GM12878 (cell line): ENCODE measurements around the gene IL1RAP. TPM values are rescaled to one million over a fixed set of nuclear protein-coding genes. Genes with fewer than 3 reads are reported as not detected.

Source experiments
- ATAC-seq: fragments of 200-7000 bp; cut with Tn5 transposase; 3 replicates; pipeline ENCODE4 v1.9.1; 2020; ENCODE audit warnings: mild to moderate bottlenecking, moderate library complexity
- BruUV-seq: library from RNA; stranded (reverse); fragments of 400-500 nt; replicated peaks from 2 replicates; lab custom pipeline; 2021; lab: Mats Ljungman, UMichigan
- CTCF ChIA-PET: fragments of 300-600 bp; sonication (Branson Sonifier 250); formaldehyde crosslinking; extraction: SDS; loops from one replicate; lab custom pipeline; 2021; ENCODE audit warnings: inconsistent platforms; lab: Yijun Ruan, JAX
- POLR2A ChIA-PET: fragments of 350-600 bp; formaldehyde crosslinking; extraction: SDS; loops from one replicate; lab custom pipeline; 2021; ENCODE audit warnings: inconsistent platforms; lab: Charles Lee
- RAD21 ChIA-PET: fragments of 300-600 bp; sonication (Branson Sonifier 250); formaldehyde crosslinking; loops from one replicate; lab custom pipeline; 2023; ENCODE audit warnings: antibody characterized with exemption; ENCODE audit not compliant: unreplicated experiment; lab: Charles Lee
- SMC1A ChIA-PET: fragments of 300-600 bp; sonication (Branson Sonifier 250); formaldehyde crosslinking; loops from one replicate; lab custom pipeline; 2023; ENCODE audit not compliant: unreplicated experiment, uncharacterized antibody; lab: Charles Lee
- DNase-seq: peaks from one replicate; pipeline ENCODE4 v3.0.0-alpha.2; 2011; ENCODE audit warnings: low read depth, low spot score
- FAIRE-seq: peaks from 3 replicates; lab custom pipeline; 2011; peaks lifted over from hg19 to GRCh38; lab: Jason Lieb, UNC
- H2AFZ ChIP-seq: 2 replicates; pipeline ENCODE4 v1.6.0; 2011; ENCODE audit warnings: low read depth, low read length, control low read depth; ENCODE audit not compliant: control insufficient read depth
- H3K27ac ChIP-seq: 2 replicates; pipeline ENCODE4 v1.5.1; 2011; ENCODE audit warnings: control low read depth; ENCODE audit not compliant: control insufficient read depth, insufficient read depth
- H3K27me3 ChIP-seq, 2 experiments: replicated peaks in 1 of 2; 2 replicates each; pipeline versions ENCODE4 v1.6.0 to v1.6.1; 2011; ENCODE audit warnings: low read length in 1 of 2; ENCODE audit not compliant: control insufficient read depth in 2 of 2, insufficient read depth in 2 of 2
- H3K36me3 ChIP-seq, 2 experiments: 2 replicates each; pipeline ENCODE4 v1.5.1; 2011; ENCODE audit warnings: low read length in 1 of 2; ENCODE audit not compliant: control insufficient read depth in 2 of 2, insufficient read depth in 2 of 2
- H3K4me1 ChIP-seq: 2 replicates; pipeline ENCODE4 v1.6.1; 2011; ENCODE audit warnings: mild to moderate bottlenecking, low read length, moderate library complexity, mixed read lengths; ENCODE audit not compliant: control insufficient read depth, insufficient read depth
- H3K4me2 ChIP-seq: 2 replicates; pipeline ENCODE4 v1.6.0; 2011; ENCODE audit warnings: control low read depth; ENCODE audit not compliant: control insufficient read depth, insufficient read depth
- H3K4me3 ChIP-seq: fragments of 200-600 bp; sonication (generic); 2 replicates; pipeline ENCODE4 v1.5.1; 2016
- H3K79me2 ChIP-seq: 2 replicates; pipeline ENCODE4 v1.6.0; 2011; ENCODE audit warnings: low read length; ENCODE audit not compliant: control insufficient read depth, insufficient read depth
- H3K9ac ChIP-seq: 2 replicates; pipeline ENCODE4 v1.8.0; 2011; ENCODE audit warnings: low read length, control low read depth, mixed read lengths; ENCODE audit not compliant: control insufficient read depth, insufficient read depth
- H3K9me3 ChIP-seq: replicated peaks from 3 replicates; pipeline ENCODE4 v1.5.1; 2011; ENCODE audit warnings: mild to moderate bottlenecking, low read length; ENCODE audit not compliant: control insufficient read depth, insufficient read depth
- H4K20me1 ChIP-seq: 2 replicates; pipeline ENCODE4 v1.6.0; 2011; ENCODE audit not compliant: control insufficient read depth, insufficient read depth
- EGR1 ChIP-seq, 2 experiments: IDR thresholded peaks; 1 replicate in 1 of 2; 2 replicates in 1 of 2; pipeline ENCODE4 v1.6.1; 2011 to 2012; ENCODE audit warnings: low read depth in 2 of 2, low read length in 2 of 2, borderline replicate concordance in 1 of 2, mild to moderate bottlenecking in 1 of 2, moderate library complexity in 1 of 2
- GATAD2B ChIP-seq: fragments of 450-650 bp; conservative IDR thresholded peaks from 2 replicates; pipeline ENCODE4 v1.6.1; 2017; ENCODE audit warnings: low read depth, mild to moderate bottlenecking, moderate library complexity
- HCFC1 ChIP-seq: fragments of 150-350 bp; IDR thresholded peaks from 2 replicates; pipeline ENCODE4 v1.6.1; 2014; ENCODE audit warnings: low read length
- MEF2A ChIP-seq: IDR thresholded peaks from 2 replicates; pipeline ENCODE4 v1.6.1; 2011; ENCODE audit warnings: low read depth, mild to moderate bottlenecking, low read length, moderate library complexity; ENCODE audit not compliant: insufficient read depth
- NR2C1 ChIP-seq: fragments of 450-650 bp; IDR thresholded peaks from 2 replicates; pipeline ENCODE4 v1.6.1; 2017; ENCODE audit warnings: antibody characterized with exemption, mild to moderate bottlenecking, moderate library complexity
- SMARCA5 ChIP-seq: fragments of 450-650 bp; IDR thresholded peaks from 2 replicates; pipeline ENCODE4 v1.6.1; 2017; ENCODE audit warnings: mild to moderate bottlenecking
- ZSCAN29 ChIP-seq: fragments of 450-650 bp; IDR thresholded peaks from 2 replicates; pipeline ENCODE4 v1.6.1; 2017; ENCODE audit warnings: mild to moderate bottlenecking, moderate library complexity
- WGBS: methylation state at CpG from one replicate; pipeline ENCODE4 v1.1.6; 2016; ENCODE audit warnings: low lambda C conversion rate; ENCODE audit not compliant: insufficient replicate concordance, insufficient coverage; ENCODE audit errors: missing lambda C conversion rate; 5-methylcytosine and 5-hydroxymethylcytosine counted together
- in situ Hi-C: fragments of 300-500 bp; cut with MboI; formaldehyde crosslinking; loops from 9 replicates; pipeline ENCODE4 v1.14.3; 2018; ENCODE audit warnings: mixed read lengths
- intact Hi-C: fragments of 100-400 bp; cut with micrococcal nuclease; formaldehyde crosslinking; loops from one replicate; pipeline ENCODE4 v1.14.2; 2022; ENCODE audit not compliant: unreplicated experiment
- polyA plus RNA-seq, 11 experiments: library from polyadenylated mRNA; depleted of rRNA in 4 of 11; unstranded in 6 of 11; stranded (reverse) in 5 of 11; fragments of >200 nt; fragmentation: Nextera tagmentation in 4 of 11; fragmentation: Illumina TruSeq in 1 of 11; extraction: Ambion mirVana in 4 of 11; extraction: Trizol in 1 of 11; gene quantifications; 1 replicate in 1 of 11; 2 replicates in 10 of 11; pipeline versions ENCODE4 v1.2.1 to v1.2.3, GENCODE V29; 2011 to 2016; ENCODE audit warnings: inconsistent platforms in 2 of 11, missing spikeins in 2 of 11, low read depth in 1 of 11
- total RNA-seq, 4 experiments: library from RNA; depleted of rRNA in 3 of 4; stranded (reverse); fragments of >200 nt in 3 of 4; fragmentation: Illumina TruSeq in 1 of 4; extraction: Trizol in 1 of 4; gene quantifications; 2 replicates each; pipeline versions ENCODE4 v1.2.1 to v1.2.3, GENCODE V29; 2013 to 2021
- TF ChIP-seq, protein P1 (sequence below): IDR thresholded peaks from 2 replicates; pipeline ENCODE4 v1.6.1; 2011; ENCODE audit warnings: low read depth, mild to moderate bottlenecking, low read length, moderate library complexity, borderline replicate concordance; ENCODE audit errors: extremely low read depth
- TF ChIP-seq, protein P2 (sequence below): fragments of 450-650 bp; IDR thresholded peaks from 2 replicates; pipeline ENCODE4 v1.6.1; 2017; ENCODE audit warnings: mild to moderate bottlenecking, low read depth, inconsistent platforms; ENCODE audit not compliant: poor library complexity, severe bottlenecking
- TF ChIP-seq, protein P3 (sequence below): fragments of 450-650 bp; IDR thresholded peaks from 2 replicates; pipeline ENCODE4 v1.6.1; 2018; ENCODE audit warnings: mild to moderate bottlenecking, low read depth, moderate library complexity; ENCODE audit not compliant: partially characterized antibody
- TF ChIP-seq, protein P4 (sequence below): fragments of 450-650 bp; IDR thresholded peaks from 2 replicates; pipeline ENCODE4 v1.6.1; 2017; ENCODE audit warnings: borderline replicate concordance

The IL1RAP gene
- total and polyA plus RNA-seq, 10 of the 15 experiments (the other 5 are each of a cell fraction or from before 2014, with no cell fraction given), result 0.17 to 1.0 (median 0.44) TPM; not detected in 1

DNA sequence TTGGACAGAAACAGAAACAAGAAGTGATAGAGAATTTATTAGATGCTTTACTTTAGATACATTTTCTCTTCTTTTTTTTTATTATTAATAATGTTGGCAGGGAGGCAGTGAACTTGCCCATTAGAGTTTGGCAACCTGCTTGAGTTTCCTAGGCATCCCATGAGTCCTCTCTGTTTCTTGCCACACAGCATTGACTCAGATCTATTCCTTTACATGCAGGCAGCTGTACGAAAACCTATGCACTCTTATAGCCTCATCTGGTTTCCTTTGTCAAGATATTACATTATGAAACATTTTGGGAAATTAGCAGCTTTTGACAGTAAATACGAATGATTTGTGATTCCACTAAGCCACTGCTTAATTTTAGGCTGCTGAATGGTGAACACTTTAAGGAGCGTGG is 23.3 kb downstream of the IL1RAP start:
- in situ Hi-C loops (no loop called here), intact Hi-C loops (no loop called here)
- H3K27ac ChIP-seq, result no peak overlapping the region
- no peak for FAIRE-seq
- DNase-seq, result no peak
- no peaks in the 10 kb centered on the region for H4K20me1 ChIP-seq
- no peak overlapping the region for H3K4me2 ChIP-seq
- no peaks in the 10 kb centered on the region for H3K27me3 ChIP-seq
- no peaks in the 10 kb centered on the region for H3K4me1 ChIP-seq
- no peak overlapping the region for H2AFZ ChIP-seq
- ATAC-seq, result no peak
- no peaks in the 10 kb centered on the region for H3K36me3 ChIP-seq
- no peak for TF ChIP-seq SMARCA5
- SMC1A ChIA-PET, result no interaction called here
- POLR2A ChIA-PET, result no interaction called here
- CTCF ChIA-PET, result no interaction called here
- no peak overlapping the region for H3K9ac ChIP-seq
- no peaks in the 10 kb centered on the region for H3K9me3 ChIP-seq
- no peak overlapping the region for H3K4me3 ChIP-seq
- BruUV-seq, result no TSS peak
- H3K79me2 ChIP-seq, result no peaks in the 10 kb centered on the region
- RAD21 ChIA-PET, result no interaction called here
- WGBS, result 47% methylated on average over 3 of the region's 3 CpGs

DNA sequence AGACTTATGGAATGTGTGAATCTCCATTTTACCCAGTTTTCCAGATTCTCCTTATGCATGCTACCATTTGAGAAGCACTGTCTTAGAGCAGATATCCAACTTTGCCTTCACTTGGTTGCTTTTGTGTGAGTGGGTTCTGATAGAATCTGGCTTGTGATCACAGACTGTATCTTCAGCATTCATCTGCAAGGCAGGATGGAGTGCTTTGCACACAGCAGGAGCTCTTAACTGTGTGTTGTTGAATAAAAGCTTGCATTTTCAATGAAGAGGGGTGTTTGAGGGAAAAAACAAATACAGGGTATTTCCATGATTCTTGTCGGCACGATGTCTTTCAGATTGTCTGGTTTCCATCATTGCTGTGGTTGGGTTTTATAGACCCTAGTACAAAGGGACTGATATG is 24.4 kb downstream of the IL1RAP start:
- no peak for ATAC-seq
- intact Hi-C loops, result no loop called here
- ChIA-PET RAD21 (no interaction called here), POLR2A (no interaction called here), SMC1A (no interaction called here), CTCF (no interaction called here)
- no peak overlapping the region for H3K27ac ChIP-seq
- H3K9me3 ChIP-seq, result no peaks in the 10 kb centered on the region
- H3K36me3 ChIP-seq, result no peaks in the 10 kb centered on the region
- no peaks in the 10 kb centered on the region for H3K27me3 ChIP-seq
- no peak overlapping the region for H2AFZ ChIP-seq
- no peaks in the 10 kb centered on the region for H4K20me1 ChIP-seq
- 88% methylated on average over 2 of the region's 2 CpGs for WGBS
- no peak overlapping the region for H3K4me2 ChIP-seq
- H3K4me1 ChIP-seq, result no peaks in the 10 kb centered on the region
- no peak overlapping the region for H3K4me3 ChIP-seq
- H3K9ac ChIP-seq, result no peak overlapping the region
- DNase-seq, result no peak
- no peaks in the 10 kb centered on the region for H3K79me2 ChIP-seq
- no peak for FAIRE-seq
- in situ Hi-C loops, result no loop called here
- BruUV-seq, result no TSS peak
- no peak for TF ChIP-seq HCFC1
- no peak for TF ChIP-seq MEF2A
- TF ChIP-seq, protein P1, sequence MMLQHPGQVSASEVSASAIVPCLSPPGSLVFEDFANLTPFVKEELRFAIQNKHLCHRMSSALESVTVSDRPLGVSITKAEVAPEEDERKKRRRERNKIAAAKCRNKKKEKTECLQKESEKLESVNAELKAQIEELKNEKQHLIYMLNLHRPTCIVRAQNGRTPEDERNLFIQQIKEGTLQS, result no peak
- TF ChIP-seq, protein P2, sequence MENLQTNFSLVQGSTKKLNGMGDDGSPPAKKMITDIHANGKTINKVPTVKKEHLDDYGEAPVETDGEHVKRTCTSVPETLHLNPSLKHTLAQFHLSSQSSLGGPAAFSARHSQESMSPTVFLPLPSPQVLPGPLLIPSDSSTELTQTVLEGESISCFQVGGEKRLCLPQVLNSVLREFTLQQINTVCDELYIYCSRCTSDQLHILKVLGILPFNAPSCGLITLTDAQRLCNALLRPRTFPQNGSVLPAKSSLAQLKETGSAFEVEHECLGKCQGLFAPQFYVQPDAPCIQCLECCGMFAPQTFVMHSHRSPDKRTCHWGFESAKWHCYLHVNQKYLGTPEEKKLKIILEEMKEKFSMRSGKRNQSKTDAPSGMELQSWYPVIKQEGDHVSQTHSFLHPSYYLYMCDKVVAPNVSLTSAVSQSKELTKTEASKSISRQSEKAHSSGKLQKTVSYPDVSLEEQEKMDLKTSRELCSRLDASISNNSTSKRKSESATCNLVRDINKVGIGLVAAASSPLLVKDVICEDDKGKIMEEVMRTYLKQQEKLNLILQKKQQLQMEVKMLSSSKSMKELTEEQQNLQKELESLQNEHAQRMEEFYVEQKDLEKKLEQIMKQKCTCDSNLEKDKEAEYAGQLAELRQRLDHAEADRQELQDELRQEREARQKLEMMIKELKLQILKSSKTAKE, result no peak
- TF ChIP-seq EGR1 (IDR thresholded peaks at IDR 0.05; ENCODE audit: borderline replicate concordance in 1 of 2, low read depth in 2 of 2, low read length in 2 of 2), result no peak
- no peak for TF ChIP-seq GATAD2B
- TF ChIP-seq, protein P3, sequence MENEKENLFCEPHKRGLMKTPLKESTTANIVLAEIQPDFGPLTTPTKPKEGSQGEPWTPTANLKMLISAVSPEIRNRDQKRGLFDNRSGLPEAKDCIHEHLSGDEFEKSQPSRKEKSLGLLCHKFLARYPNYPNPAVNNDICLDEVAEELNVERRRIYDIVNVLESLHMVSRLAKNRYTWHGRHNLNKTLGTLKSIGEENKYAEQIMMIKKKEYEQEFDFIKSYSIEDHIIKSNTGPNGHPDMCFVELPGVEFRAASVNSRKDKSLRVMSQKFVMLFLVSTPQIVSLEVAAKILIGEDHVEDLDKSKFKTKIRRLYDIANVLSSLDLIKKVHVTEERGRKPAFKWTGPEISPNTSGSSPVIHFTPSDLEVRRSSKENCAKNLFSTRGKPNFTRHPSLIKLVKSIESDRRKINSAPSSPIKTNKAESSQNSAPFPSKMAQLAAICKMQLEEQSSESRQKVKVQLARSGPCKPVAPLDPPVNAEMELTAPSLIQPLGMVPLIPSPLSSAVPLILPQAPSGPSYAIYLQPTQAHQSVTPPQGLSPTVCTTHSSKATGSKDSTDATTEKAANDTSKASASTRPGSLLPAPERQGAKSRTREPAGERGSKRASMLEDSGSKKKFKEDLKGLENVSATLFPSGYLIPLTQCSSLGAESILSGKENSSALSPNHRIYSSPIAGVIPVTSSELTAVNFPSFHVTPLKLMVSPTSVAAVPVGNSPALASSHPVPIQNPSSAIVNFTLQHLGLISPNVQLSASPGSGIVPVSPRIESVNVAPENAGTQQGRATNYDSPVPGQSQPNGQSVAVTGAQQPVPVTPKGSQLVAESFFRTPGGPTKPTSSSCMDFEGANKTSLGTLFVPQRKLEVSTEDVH, result no peak
- TF ChIP-seq NR2C1, result no peak
- TF ChIP-seq ZSCAN29, result no peak
- TF ChIP-seq, protein P4, sequence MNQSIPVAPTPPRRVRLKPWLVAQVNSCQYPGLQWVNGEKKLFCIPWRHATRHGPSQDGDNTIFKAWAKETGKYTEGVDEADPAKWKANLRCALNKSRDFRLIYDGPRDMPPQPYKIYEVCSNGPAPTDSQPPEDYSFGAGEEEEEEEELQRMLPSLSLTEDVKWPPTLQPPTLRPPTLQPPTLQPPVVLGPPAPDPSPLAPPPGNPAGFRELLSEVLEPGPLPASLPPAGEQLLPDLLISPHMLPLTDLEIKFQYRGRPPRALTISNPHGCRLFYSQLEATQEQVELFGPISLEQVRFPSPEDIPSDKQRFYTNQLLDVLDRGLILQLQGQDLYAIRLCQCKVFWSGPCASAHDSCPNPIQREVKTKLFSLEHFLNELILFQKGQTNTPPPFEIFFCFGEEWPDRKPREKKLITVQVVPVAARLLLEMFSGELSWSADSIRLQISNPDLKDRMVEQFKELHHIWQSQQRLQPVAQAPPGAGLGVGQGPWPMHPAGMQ, result no peak
